DOHH2 (cell line): ENCODE results near the gene POSTN.

Source experiments
- H3F3A ChIP-seq: fragments of 200-600 bp; sonication (generic), shearing (Covaris generic); 2 replicates; pipeline ENCODE4 v1.6.0; 2016; ENCODE audit warnings: antibody characterized with exemption, mild to moderate bottlenecking; ENCODE audit not compliant: control insufficient read depth, insufficient read depth
- H3K27ac ChIP-seq: fragments of 200-600 bp; sonication (generic); 2 replicates; pipeline ENCODE4 v1.5.1; 2014; ENCODE audit warnings: low read depth, mild to moderate bottlenecking, low read length, moderate library complexity
- H3K27me3 ChIP-seq: fragments of 200-600 bp; sonication (generic); 2 replicates; pipeline ENCODE4 v1.6.1; 2014; ENCODE audit warnings: mild to moderate bottlenecking, low read length, mixed read lengths; ENCODE audit not compliant: control insufficient read depth
- H3K36me3 ChIP-seq: fragments of 200-600 bp; sonication (generic); 2 replicates; pipeline ENCODE4 v1.6.1; 2014; ENCODE audit warnings: mild to moderate bottlenecking, low read length, moderate library complexity, mixed read lengths; ENCODE audit not compliant: control insufficient read depth
- H3K4me1 ChIP-seq: fragments of 200-600 bp; sonication (generic); 2 replicates; pipeline ENCODE4 v1.6.1; 2014; ENCODE audit warnings: mild to moderate bottlenecking, low read length, mixed read lengths; ENCODE audit not compliant: control insufficient read depth
- H3K4me2 ChIP-seq: fragments of 200-600 bp; sonication (generic); 2 replicates; pipeline ENCODE4 v1.6.0; 2014; ENCODE audit warnings: mild to moderate bottlenecking, low read length, moderate library complexity
- H3K4me3 ChIP-seq: fragments of 200-600 bp; sonication (generic); 2 replicates; pipeline ENCODE4 v1.5.1; 2014; ENCODE audit warnings: mild to moderate bottlenecking, low read length, mixed read lengths
- H3K79me2 ChIP-seq: fragments of 200-600 bp; sonication (generic); 2 replicates; pipeline ENCODE4 v1.6.1; 2014; ENCODE audit warnings: mild to moderate bottlenecking, low read length, mixed read lengths; ENCODE audit not compliant: control insufficient read depth
- H3K9me2 ChIP-seq: fragments of 200-600 bp; sonication (generic); replicated peaks from 2 replicates; pipeline ENCODE4 v1.6.1; 2014; ENCODE audit warnings: mild to moderate bottlenecking, low read length, mixed read lengths; ENCODE audit not compliant: control insufficient read depth
- H3K9me3 ChIP-seq: fragments of 200-600 bp; sonication (generic); 2 replicates; pipeline ENCODE4 v1.6.1; 2014; ENCODE audit warnings: antibody characterized with exemption, low read length, mixed read lengths; ENCODE audit not compliant: control insufficient read depth, insufficient read depth
- H4K20me1 ChIP-seq: fragments of 200-600 bp; sonication (generic); 2 replicates; pipeline ENCODE4 v1.6.0; 2014; ENCODE audit warnings: low read depth, mild to moderate bottlenecking, antibody characterized with exemption, low read length, moderate library complexity; ENCODE audit not compliant: control insufficient read depth, insufficient read depth
- CTCF ChIP-seq: fragments of 200-600 bp; sonication (generic); IDR thresholded peaks from one replicate; pipeline ENCODE4 v1.5.1; 2014; ENCODE audit warnings: antibody characterized with exemption, mild to moderate bottlenecking, low read depth, low read length; ENCODE audit not compliant: poor library complexity, severe bottlenecking
- EZH2phosphoT487 ChIP-seq: fragments of 200-600 bp; sonication (generic); IDR thresholded peaks from 2 replicates; pipeline ENCODE4 v1.6.1; 2017; ENCODE audit warnings: borderline replicate concordance, mild to moderate bottlenecking, antibody characterized with exemption, low read length, moderate library complexity, mixed read lengths

POSTN gene

GRCh38 chr13:37618554-37618953 lies 20.0 kb upstream of the POSTN start:
- H3K4me1 ChIP-seq, result no peaks in the 10 kb centered on the region
- no peaks in the 10 kb centered on the region for H3K9me2 ChIP-seq
- no peaks in the 10 kb centered on the region for H4K20me1 ChIP-seq
- H3K79me2 ChIP-seq, result no peaks in the 10 kb centered on the region
- H3K4me3 ChIP-seq, result no peak overlapping the region
- no peaks in the 10 kb centered on the region for H3K27me3 ChIP-seq
- H3F3A ChIP-seq, result no peaks in the 10 kb centered on the region
- TF ChIP-seq EZH2phosphoT487 (no peak), CTCF (no peak)
- no peak overlapping the region for H3K27ac ChIP-seq
- no peaks in the 10 kb centered on the region for H3K9me3 ChIP-seq
- H3K4me2 ChIP-seq, result no peak overlapping the region
- no peaks in the 10 kb centered on the region for H3K36me3 ChIP-seq

- TF ChIP-seq EZH2phosphoT487, result no peak
- TF ChIP-seq CTCF, result no peak
- no peaks in the 10 kb centered on the region for H3K4me1 ChIP-seq
- no peak overlapping the region for H3K27ac ChIP-seq
- H4K20me1 ChIP-seq, result no peaks in the 10 kb centered on the region
- H3K27me3 ChIP-seq, result no peaks in the 10 kb centered on the region
- no peak overlapping the region for H3K4me3 ChIP-seq
- no peaks in the 10 kb centered on the region for H3K36me3 ChIP-seq
- no peaks in the 10 kb centered on the region for H3K79me2 ChIP-seq
- no peaks in the 10 kb centered on the region for H3F3A ChIP-seq
- H3K9me2 ChIP-seq, result no peaks in the 10 kb centered on the region
- no peaks in the 10 kb centered on the region for H3K9me3 ChIP-seq
- H3K4me2 ChIP-seq, result no peak overlapping the region
These were observed 18.6 kb upstream of the POSTN start for GRCh38 chr13:37617173-37617572.

GRCh38 chr13:37616131-37616530 lies 17.6 kb upstream of the POSTN start:
- Histone ChIP-seq H3K4me1 (no peaks in the 10 kb centered on the region), H3K4me3 (no peak overlapping the region), H3K4me2 (no peak overlapping the region), H3K79me2 (no peaks in the 10 kb centered on the region), H3F3A (no peaks in the 10 kb centered on the region), H3K27ac (no peak overlapping the region), H4K20me1 (no peaks in the 10 kb centered on the region), H3K27me3 (no peaks in the 10 kb centered on the region), H3K36me3 (no peaks in the 10 kb centered on the region), H3K9me2 (no peaks in the 10 kb centered on the region), H3K9me3 (no peaks in the 10 kb centered on the region)
- no peak for TF ChIP-seq EZH2phosphoT487
- no peak for TF ChIP-seq CTCF

GRCh38 chr13:37615276-37615675 lies 16.7 kb upstream of the POSTN start:
- no peak for TF ChIP-seq CTCF
- no peak for TF ChIP-seq EZH2phosphoT487
- no peaks in the 10 kb centered on the region for H3F3A ChIP-seq
- H3K9me2 ChIP-seq, result no peaks in the 10 kb centered on the region
- no peaks in the 10 kb centered on the region for H3K27me3 ChIP-seq
- no peak overlapping the region for H3K27ac ChIP-seq
- H3K4me1 ChIP-seq, result no peaks in the 10 kb centered on the region
- H3K36me3 ChIP-seq, result no peaks in the 10 kb centered on the region
- no peaks in the 10 kb centered on the region for H3K79me2 ChIP-seq
- no peaks in the 10 kb centered on the region for H3K9me3 ChIP-seq
- H3K4me2 ChIP-seq, result no peak overlapping the region
- H4K20me1 ChIP-seq, result no peaks in the 10 kb centered on the region
- no peak overlapping the region for H3K4me3 ChIP-seq
